ENCODE data around the gene SIPA1L3. TPM values are rescaled to one million over a fixed set of nuclear protein-coding genes. Genes with fewer than 3 reads are reported as not detected.

The SIPA1L3 gene
- total RNA-seq, 1 experiment from 2014 or later = 66.3 TPM

GRCh38 chr19:38031423-38031770, 124.4 kb downstream of the SIPA1L3 start:
- Histone ChIP-seq H3K9me3 (ENCODE audit: control insufficient read depth, insufficient read depth, low read depth, low read length) (no peaks in the 10 kb centered on the region), H3K36me3 (ENCODE audit: control insufficient read depth, insufficient read depth, low read length) (no peaks in the 10 kb centered on the region), H3K27ac (ENCODE audit: low read length) (no peak overlapping the region), H3K4me3 (ENCODE audit: low read depth in 2 of 2, low read length in 2 of 2) (no peak overlapping the region), H3K4me1 (ENCODE audit: control insufficient read depth, insufficient read depth, low read length) (no peaks in the 10 kb centered on the region; the same call in 1 of the 2 replicates), H3K27me3 (ENCODE audit: control insufficient read depth, insufficient read depth, low read length) (no peaks in the 10 kb centered on the region)
- DNase-seq (ENCODE audit: low read depth, low spot score) (no peak), ATAC-seq (no peak)
- in situ Hi-C loops (cut with HindIII; ENCODE audit: low pct_unique_long_range_greater_than_20kb, low sequenced_read_pairs) = no loop called here
- ChIA-PET POLR2A (no interaction called here), CTCF (no interaction called here)
- no peak for TF ChIP-seq POLR2AphosphoS5 (IDR thresholded peaks at IDR 0.05; ENCODE audit: low read depth, low read length)
- no peak for TF ChIP-seq SIN3A (IDR thresholded peaks at IDR 0.05; ENCODE audit: borderline replicate concordance, insufficient read depth, low read depth, low read length)
- TF ChIP-seq TCF7L2 (IDR thresholded peaks at IDR 0.05; ENCODE audit: low read depth, low read length) = no peak
- TF ChIP-seq CTCF (IDR thresholded peaks at IDR 0.05) = no peak
- TF ChIP-seq REST (IDR thresholded peaks at IDR 0.05; ENCODE audit: insufficient read depth in 1 of 2, low read depth in 2 of 2, low read length in 1 of 2) = no peak
- BruUV-seq (replicated peaks) = no TSS peak
- intact Hi-C loops (cut with micrococcal nuclease; ENCODE audit: unreplicated experiment) = no loop called here

- H3K27ac ChIP-seq (ENCODE audit: low read length) = no peak overlapping the region
- ChIA-PET POLR2A (no interaction called here), CTCF (no interaction called here)
- BruUV-seq (replicated peaks) = no TSS peak
- no peak for ATAC-seq
- no peak overlapping the region for H3K4me3 ChIP-seq (ENCODE audit: low read depth in 2 of 2, low read length in 2 of 2)
- intact Hi-C loops (cut with micrococcal nuclease; ENCODE audit: unreplicated experiment) (no loop called here), in situ Hi-C loops (cut with HindIII; ENCODE audit: low pct_unique_long_range_greater_than_20kb, low sequenced_read_pairs) (no loop called here)
- H3K9me3 ChIP-seq (ENCODE audit: control insufficient read depth, insufficient read depth, low read depth, low read length) = no peaks in the 10 kb centered on the region
- no peaks in the 10 kb centered on the region for H3K27me3 ChIP-seq (ENCODE audit: control insufficient read depth, insufficient read depth, low read length)
- TF ChIP-seq POLR2AphosphoS5 (IDR thresholded peaks at IDR 0.05; ENCODE audit: low read depth, low read length) = no peak
- H3K36me3 ChIP-seq (ENCODE audit: control insufficient read depth, insufficient read depth, low read length) = no peaks in the 10 kb centered on the region
- DNase-seq (ENCODE audit: low read depth, low spot score) = no peak
- no peaks in the 10 kb centered on the region; the same call in 1 of the 2 replicates for H3K4me1 ChIP-seq (ENCODE audit: control insufficient read depth, insufficient read depth, low read length)
Observed at GRCh38 chr19:38032151-38032550, 125.1 kb downstream of the SIPA1L3 start.

- TF ChIP-seq SIN3A (IDR thresholded peaks at IDR 0.05; ENCODE audit: borderline replicate concordance, insufficient read depth, low read depth, low read length) (no peak), CTCF (IDR thresholded peaks at IDR 0.05) (no peak), POLR2AphosphoS5 (IDR thresholded peaks at IDR 0.05; ENCODE audit: low read depth, low read length) (no peak), REST (IDR thresholded peaks at IDR 0.05; ENCODE audit: insufficient read depth in 1 of 2, low read depth in 2 of 2, low read length in 1 of 2) (no peak), TCF7L2 (IDR thresholded peaks at IDR 0.05; ENCODE audit: low read depth, low read length) (no peak)
- no peaks in the 10 kb centered on the region for H3K27me3 ChIP-seq (ENCODE audit: control insufficient read depth, insufficient read depth, low read length)
- ChIA-PET CTCF (no interaction called here), POLR2A (no interaction called here)
- H3K36me3 ChIP-seq (ENCODE audit: control insufficient read depth, insufficient read depth, low read length) = no peaks in the 10 kb centered on the region
- DNase-seq (ENCODE audit: low read depth, low spot score) (no peak), ATAC-seq (no peak)
- H3K9me3 ChIP-seq (ENCODE audit: control insufficient read depth, insufficient read depth, low read depth, low read length) = no peaks in the 10 kb centered on the region
- intact Hi-C loops (cut with micrococcal nuclease; ENCODE audit: unreplicated experiment) (no loop called here), in situ Hi-C loops (cut with HindIII; ENCODE audit: low pct_unique_long_range_greater_than_20kb, low sequenced_read_pairs) (no loop called here)
- BruUV-seq (replicated peaks) = no TSS peak
- no peak overlapping the region for H3K27ac ChIP-seq (ENCODE audit: low read length)
- no peak overlapping the region for H3K4me3 ChIP-seq (ENCODE audit: low read depth in 2 of 2, low read length in 2 of 2)
- no peaks in the 10 kb centered on the region; the same call in 1 of the 2 replicates for H3K4me1 ChIP-seq (ENCODE audit: control insufficient read depth, insufficient read depth, low read length)
Observed at GRCh38 chr19:38032951-38033350, 125.9 kb downstream of the SIPA1L3 start.

All from Panc1 (cell line).